ENCODE measurements around the gene GABPB1.
A peak's percentile ranks its signal among the peaks of the same experiment; 100 is the strongest.

The GABPB1 gene

GRCh38 chr15:50321680-50322210 is 33.3 kb downstream of the GABPB1 start:
- TF ChIP-seq CTCF (IDR thresholded peaks at IDR 0.05) = no peak
- H3K4me3 ChIP-seq (ENCODE audit: low read depth in 1 of 2, low read length in 1 of 2) = no peak overlapping the region
- H3K4me1 ChIP-seq (ENCODE audit: control insufficient read depth in 1 of 2, insufficient read depth in 1 of 2, low read depth in 1 of 2, low read length in 1 of 2) = peaks cover 0 to 5% of the 10 kb centered on the region in 2 experiments
- no peaks in the 10 kb centered on the region for H3K27me3 ChIP-seq
- no peaks in the 10 kb centered on the region for H3K9me3 ChIP-seq
- H3K27ac ChIP-seq = no peak overlapping the region
- H3K36me3 ChIP-seq = no peaks in the 10 kb centered on the region

- Histone ChIP-seq H3K4me3 (ENCODE audit: low read depth in 1 of 2, low read length in 1 of 2) (no peak overlapping the region), H3K27ac (no peak overlapping the region), H3K9me3 (no peaks in the 10 kb centered on the region), H3K27me3 (no peaks in the 10 kb centered on the region), H3K4me1 (ENCODE audit: control insufficient read depth in 1 of 2, insufficient read depth in 1 of 2, low read depth in 1 of 2, low read length in 1 of 2) (peaks cover 5 to 8% of the 10 kb centered on the region in 2 experiments), H3K36me3 (no peaks in the 10 kb centered on the region)
- no peak for TF ChIP-seq CTCF (IDR thresholded peaks at IDR 0.05)
These were observed 34.5 kb downstream of the GABPB1 start for GRCh38 chr15:50320504-50320903.

DNA sequence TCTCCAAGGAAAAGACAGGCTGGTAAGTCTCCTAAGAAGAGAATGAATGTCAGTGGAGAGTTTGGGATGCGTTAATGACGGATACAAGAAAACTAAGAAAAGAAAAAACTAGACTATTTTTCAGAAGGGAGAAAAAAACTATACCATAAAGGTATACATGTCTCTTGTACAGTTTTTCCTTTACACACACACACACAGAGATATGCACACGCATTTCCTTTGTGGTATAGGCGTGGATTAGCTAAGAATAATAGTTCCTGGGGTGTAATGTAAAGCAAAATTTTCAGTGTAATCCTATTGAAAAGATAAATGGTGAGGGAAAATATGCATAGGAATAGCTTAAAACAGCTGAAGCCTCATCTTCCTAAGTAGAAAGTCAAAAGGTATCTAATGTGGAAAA is 36.3 kb downstream of the GABPB1 start:
- Histone ChIP-seq H3K27me3 (no peaks in the 10 kb centered on the region), H3K9me3 (no peaks in the 10 kb centered on the region), H3K27ac (no peak overlapping the region), H3K4me3 (ENCODE audit: low read depth in 1 of 2, low read length in 1 of 2) (no peak overlapping the region), H3K4me1 (ENCODE audit: control insufficient read depth in 1 of 2, insufficient read depth in 1 of 2, low read depth in 1 of 2, low read length in 1 of 2) (peaks cover 5 to 8% of the 10 kb centered on the region in 2 experiments), H3K36me3 (no peaks in the 10 kb centered on the region)
- no peak for TF ChIP-seq CTCF (IDR thresholded peaks at IDR 0.05)

GRCh38 chr15:50315814-50316630 is 39.0 kb downstream of the GABPB1 start:
- Histone ChIP-seq H3K4me3 (ENCODE audit: low read depth in 1 of 2, low read length in 1 of 2) (no peak overlapping the region), H3K36me3 (no peaks in the 10 kb centered on the region)

GRCh38 chr15:50312636-50313035 is 42.4 kb downstream of the GABPB1 start:
- H3K9me3 ChIP-seq = no peaks in the 10 kb centered on the region
- no peak overlapping the region for H3K27ac ChIP-seq
- no peak overlapping the region for H3K4me3 ChIP-seq (ENCODE audit: low read depth in 1 of 2, low read length in 1 of 2)
- H3K36me3 ChIP-seq = no peaks in the 10 kb centered on the region
- no peak for TF ChIP-seq CTCF (IDR thresholded peaks at IDR 0.05)
- no peaks in the 10 kb centered on the region for H3K27me3 ChIP-seq
- peaks cover 0 to 8% of the 10 kb centered on the region in 2 experiments for H3K4me1 ChIP-seq (ENCODE audit: control insufficient read depth in 1 of 2, insufficient read depth in 1 of 2, low read depth in 1 of 2, low read length in 1 of 2)

More at GRCh38 chr15:50315814-50316630, 39.0 kb downstream of the GABPB1 start:
- H3K9me3 ChIP-seq = no peaks in the 10 kb centered on the region
- no peaks in the 10 kb centered on the region for H3K27me3 ChIP-seq
- peaks cover 5 to 8% of the 10 kb centered on the region in 2 experiments for H3K4me1 ChIP-seq (ENCODE audit: control insufficient read depth in 1 of 2, insufficient read depth in 1 of 2, low read depth in 1 of 2, low read length in 1 of 2)
- peak; percentile 69 for TF ChIP-seq CTCF (IDR thresholded peaks at IDR 0.05)
- no peak overlapping the region for H3K27ac ChIP-seq

Measured in neutrophil (primary cell).